K562 (cell line): ENCODE results near the gene HSPB1. TPM values are rescaled to one million over a fixed set of nuclear protein-coding genes. Genes with fewer than 3 reads are reported as not detected.

Source experiments
- CHCHD3 ChIP-seq: fragments of 250-450 bp; sonication (Bioruptor Pico); IDR thresholded peaks from 2 replicates; pipeline ENCODE4 v2.1.2; 2022; ENCODE audit warnings: mild to moderate bottlenecking
- CHD2 ChIP-seq: IDR thresholded peaks from 2 replicates; pipeline ENCODE4 v1.6.1; 2011; ENCODE audit warnings: low read depth, low read length
- GMEB1 ChIP-seq: fragments of 250-450 bp; sonication (Bioruptor Pico); IDR thresholded peaks from 2 replicates; pipeline ENCODE4 v1.4.0; 2020; ENCODE audit warnings: mild to moderate bottlenecking
- GTF2F1 ChIP-seq: IDR thresholded peaks from 2 replicates; pipeline ENCODE4 v1.6.1; 2011; ENCODE audit warnings: low read depth, low read length, improper control_type of control experiment
- SIX5 ChIP-seq, 2 experiments: IDR thresholded peaks; 2 replicates each; pipeline ENCODE4 v1.6.1; 2011; ENCODE audit warnings: low read length in 2 of 2, borderline replicate concordance in 1 of 2, low read depth in 1 of 2, mild to moderate bottlenecking in 1 of 2, moderate library complexity in 1 of 2; ENCODE audit not compliant: insufficient read depth in 1 of 2
- SMARCC2 ChIP-seq: fragments of 450-650 bp; IDR thresholded peaks from 2 replicates; pipeline ENCODE4 v1.6.1; 2017; ENCODE audit warnings: antibody characterized with exemption, moderate library complexity, mild to moderate bottlenecking, low read depth
- SREBF2 ChIP-seq: sonication (generic); formaldehyde crosslinking; IDR thresholded peaks from 2 replicates; pipeline ENCODE4 v1.4.0; 2020; ENCODE audit warnings: mild to moderate bottlenecking, missing genetic modification reagents
- TSC22D4 ChIP-seq: fragments of 450-650 bp; IDR thresholded peaks from 2 replicates; pipeline ENCODE4 v1.6.1; 2016; ENCODE audit warnings: missing genetic modification characterization, missing biosample characterization, control low read depth
- ZFPM2 ChIP-seq: fragments of 250-450 bp; sonication (Bioruptor Pico); IDR thresholded peaks from 2 replicates; pipeline ENCODE4 v1.5.1; 2022; ENCODE audit warnings: mild to moderate bottlenecking
- ZNF124 ChIP-seq: sonication (generic); formaldehyde crosslinking; IDR thresholded peaks from 2 replicates; pipeline ENCODE4 v1.8.1; 2022; ENCODE audit warnings: missing genetic modification reagents
- ZNF165 ChIP-seq: fragments of 250-450 bp; sonication (Bioruptor Pico); IDR thresholded peaks from 2 replicates; pipeline ENCODE4 v1.4.0; 2020; ENCODE audit warnings: borderline replicate concordance
- ZNF511 ChIP-seq: sonication (generic); formaldehyde crosslinking; IDR thresholded peaks from 2 replicates; pipeline ENCODE4 v1.8.0; 2022; ENCODE audit warnings: mild to moderate bottlenecking, missing genetic modification reagents
- polyA plus RNA-seq, 8 experiments: library from polyadenylated mRNA; depleted of rRNA in 4 of 8; stranded (reverse) in 5 of 8; unstranded in 3 of 8; fragments of >200 nt; fragmentation: Nextera tagmentation in 2 of 8; fragmentation: Illumina TruSeq in 1 of 8; extraction: Ambion mirVana in 2 of 8; extraction: Trizol in 1 of 8; gene quantifications; 2 replicates each; pipeline versions ENCODE4 v1.2.1 to v1.2.3, GENCODE V29; 2011 to 2014; ENCODE audit warnings: inconsistent platforms in 1 of 8, missing spikeins in 1 of 8
- total RNA-seq, 7 experiments: library from RNA; depleted of rRNA in 6 of 7; stranded (reverse); fragments of >200 nt in 6 of 7; fragmentation: Illumina TruSeq in 2 of 7; extraction: Trizol in 2 of 7; gene quantifications; 2 replicates each; pipeline versions ENCODE4 v1.2.1 to v1.2.3, GENCODE V29; 2011 to 2021; ENCODE audit warnings: low replicate concordance in 1 of 7
- TF ChIP-seq, protein P1 (sequence below): fragments of 150-350 bp; conservative IDR thresholded peaks from 2 replicates; pipeline ENCODE4 v1.6.1; 2014; ENCODE audit warnings: low read length
- TF ChIP-seq, protein P2 (sequence below): sonication (generic); formaldehyde crosslinking; IDR thresholded peaks from 2 replicates; pipeline ENCODE4 v1.8.0; 2022; ENCODE audit warnings: mild to moderate bottlenecking, missing genetic modification reagents
- TF ChIP-seq, protein P3 (sequence below): fragments of 200-800 bp; sonication (Bioruptor generic); IDR thresholded peaks from 2 replicates; pipeline ENCODE4 v1.6.1; 2016; ENCODE audit warnings: missing genetic modification characterization, missing compliant biosample characterization

Gene HSPB1
- total and polyA plus RNA-seq, 9 of the 15 experiments (the other 6 are each of a cell fraction or from before 2014, with no cell fraction given): 27.1 to 522 (median 138) TPM

- TF ChIP-seq GTF2F1 (peak; percentile 95; the same call in 1 of the 2 replicates), ZFPM2 (CRISPR knock-in tag) (no peak), CHD2 (peak; percentile 77), TSC22D4 (tag) (no peak), SIX5 (IDR thresholded peaks at IDR 0.05; ENCODE audit: borderline replicate concordance in 1 of 2, insufficient read depth in 1 of 2, low read depth in 1 of 2, low read length in 2 of 2) (no peak), ZNF511 (no peak; the same call in 1 of the 2 replicates), SREBF2 (CRISPR knock-in tag) (no peak; the same call in 1 of the 2 replicates), GMEB1 (CRISPR knock-in tag) (no peak), ZNF165 (CRISPR knock-in tag) (no peak), CHCHD3 (peak; percentile 47; the same call in 1 of the 2 replicates), ZNF124 (CRISPR knock-in tag) (no peak), SMARCC2 (no peak)
- TF ChIP-seq, protein P1, sequence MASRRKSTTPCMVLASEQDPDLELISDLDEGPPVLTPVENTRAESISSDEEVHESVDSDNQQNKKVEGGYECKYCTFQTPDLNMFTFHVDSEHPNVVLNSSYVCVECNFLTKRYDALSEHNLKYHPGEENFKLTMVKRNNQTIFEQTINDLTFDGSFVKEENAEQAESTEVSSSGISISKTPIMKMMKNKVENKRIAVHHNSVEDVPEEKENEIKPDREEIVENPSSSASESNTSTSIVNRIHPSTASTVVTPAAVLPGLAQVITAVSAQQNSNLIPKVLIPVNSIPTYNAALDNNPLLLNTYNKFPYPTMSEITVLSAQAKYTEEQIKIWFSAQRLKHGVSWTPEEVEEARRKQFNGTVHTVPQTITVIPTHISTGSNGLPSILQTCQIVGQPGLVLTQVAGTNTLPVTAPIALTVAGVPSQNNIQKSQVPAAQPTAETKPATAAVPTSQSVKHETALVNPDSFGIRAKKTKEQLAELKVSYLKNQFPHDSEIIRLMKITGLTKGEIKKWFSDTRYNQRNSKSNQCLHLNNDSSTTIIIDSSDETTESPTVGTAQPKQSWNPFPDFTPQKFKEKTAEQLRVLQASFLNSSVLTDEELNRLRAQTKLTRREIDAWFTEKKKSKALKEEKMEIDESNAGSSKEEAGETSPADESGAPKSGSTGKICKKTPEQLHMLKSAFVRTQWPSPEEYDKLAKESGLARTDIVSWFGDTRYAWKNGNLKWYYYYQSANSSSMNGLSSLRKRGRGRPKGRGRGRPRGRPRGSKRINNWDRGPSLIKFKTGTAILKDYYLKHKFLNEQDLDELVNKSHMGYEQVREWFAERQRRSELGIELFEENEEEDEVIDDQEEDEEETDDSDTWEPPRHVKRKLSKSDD: no peak; the same call in 1 of the 2 replicates
- TF ChIP-seq, protein P2, sequence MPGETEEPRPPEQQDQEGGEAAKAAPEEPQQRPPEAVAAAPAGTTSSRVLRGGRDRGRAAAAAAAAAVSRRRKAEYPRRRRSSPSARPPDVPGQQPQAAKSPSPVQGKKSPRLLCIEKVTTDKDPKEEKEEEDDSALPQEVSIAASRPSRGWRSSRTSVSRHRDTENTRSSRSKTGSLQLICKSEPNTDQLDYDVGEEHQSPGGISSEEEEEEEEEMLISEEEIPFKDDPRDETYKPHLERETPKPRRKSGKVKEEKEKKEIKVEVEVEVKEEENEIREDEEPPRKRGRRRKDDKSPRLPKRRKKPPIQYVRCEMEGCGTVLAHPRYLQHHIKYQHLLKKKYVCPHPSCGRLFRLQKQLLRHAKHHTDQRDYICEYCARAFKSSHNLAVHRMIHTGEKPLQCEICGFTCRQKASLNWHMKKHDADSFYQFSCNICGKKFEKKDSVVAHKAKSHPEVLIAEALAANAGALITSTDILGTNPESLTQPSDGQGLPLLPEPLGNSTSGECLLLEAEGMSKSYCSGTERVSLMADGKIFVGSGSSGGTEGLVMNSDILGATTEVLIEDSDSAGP (CRISPR knock-in tag): no peak
- TF ChIP-seq, protein P3, sequence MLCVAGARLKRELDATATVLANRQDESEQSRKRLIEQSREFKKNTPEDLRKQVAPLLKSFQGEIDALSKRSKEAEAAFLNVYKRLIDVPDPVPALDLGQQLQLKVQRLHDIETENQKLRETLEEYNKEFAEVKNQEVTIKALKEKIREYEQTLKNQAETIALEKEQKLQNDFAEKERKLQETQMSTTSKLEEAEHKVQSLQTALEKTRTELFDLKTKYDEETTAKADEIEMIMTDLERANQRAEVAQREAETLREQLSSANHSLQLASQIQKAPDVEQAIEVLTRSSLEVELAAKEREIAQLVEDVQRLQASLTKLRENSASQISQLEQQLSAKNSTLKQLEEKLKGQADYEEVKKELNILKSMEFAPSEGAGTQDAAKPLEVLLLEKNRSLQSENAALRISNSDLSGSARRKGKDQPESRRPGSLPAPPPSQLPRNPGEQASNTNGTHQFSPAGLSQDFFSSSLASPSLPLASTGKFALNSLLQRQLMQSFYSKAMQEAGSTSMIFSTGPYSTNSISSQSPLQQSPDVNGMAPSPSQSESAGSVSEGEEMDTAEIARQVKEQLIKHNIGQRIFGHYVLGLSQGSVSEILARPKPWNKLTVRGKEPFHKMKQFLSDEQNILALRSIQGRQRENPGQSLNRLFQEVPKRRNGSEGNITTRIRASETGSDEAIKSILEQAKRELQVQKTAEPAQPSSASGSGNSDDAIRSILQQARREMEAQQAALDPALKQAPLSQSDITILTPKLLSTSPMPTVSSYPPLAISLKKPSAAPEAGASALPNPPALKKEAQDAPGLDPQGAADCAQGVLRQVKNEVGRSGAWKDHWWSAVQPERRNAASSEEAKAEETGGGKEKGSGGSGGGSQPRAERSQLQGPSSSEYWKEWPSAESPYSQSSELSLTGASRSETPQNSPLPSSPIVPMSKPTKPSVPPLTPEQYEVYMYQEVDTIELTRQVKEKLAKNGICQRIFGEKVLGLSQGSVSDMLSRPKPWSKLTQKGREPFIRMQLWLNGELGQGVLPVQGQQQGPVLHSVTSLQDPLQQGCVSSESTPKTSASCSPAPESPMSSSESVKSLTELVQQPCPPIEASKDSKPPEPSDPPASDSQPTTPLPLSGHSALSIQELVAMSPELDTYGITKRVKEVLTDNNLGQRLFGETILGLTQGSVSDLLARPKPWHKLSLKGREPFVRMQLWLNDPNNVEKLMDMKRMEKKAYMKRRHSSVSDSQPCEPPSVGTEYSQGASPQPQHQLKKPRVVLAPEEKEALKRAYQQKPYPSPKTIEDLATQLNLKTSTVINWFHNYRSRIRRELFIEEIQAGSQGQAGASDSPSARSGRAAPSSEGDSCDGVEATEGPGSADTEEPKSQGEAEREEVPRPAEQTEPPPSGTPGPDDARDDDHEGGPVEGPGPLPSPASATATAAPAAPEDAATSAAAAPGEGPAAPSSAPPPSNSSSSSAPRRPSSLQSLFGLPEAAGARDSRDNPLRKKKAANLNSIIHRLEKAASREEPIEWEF (CRISPR knock-in tag): no peak
These were observed 15.5 kb downstream of the HSPB1 start (continued) for GRCh38 chr7:76317782-76318487.
